B cell (primary cell): ENCODE results near the gene SLC6A12. TPM values are rescaled to one million over a fixed set of nuclear protein-coding genes. Genes with fewer than 3 reads are reported as not detected.

Experiments
- ATAC-seq: fragments of 200-7000 bp; cut with Tn5 transposase; one replicate; pipeline ENCODE4 v1.10.0; 2021; ENCODE audit warnings: low read depth, mild to moderate bottlenecking, moderate number of reproducible peaks, moderate library complexity
- CTCF ChIA-PET: fragments of 350-600 bp; sonication (Branson Sonifier 250); formaldehyde crosslinking; loops from one replicate; lab custom pipeline; 2021; ENCODE audit warnings: antibody characterized with exemption, inconsistent platforms; lab: Charles Lee
- POLR2A ChIA-PET: fragments of 350-600 bp; sonication (Branson Sonifier 250); formaldehyde crosslinking; loops from one replicate; lab custom pipeline; 2021; ENCODE audit warnings: antibody characterized with exemption; lab: Charles Lee
- DNase-seq: peaks from one replicate; pipeline ENCODE4 v3.0.0; 2013
- H2AFZ ChIP-seq: 2 replicates; pipeline ENCODE4 v1.6.1; 2012; ENCODE audit warnings: mild to moderate bottlenecking, low read depth, low read length; ENCODE audit not compliant: insufficient read depth, poor library complexity, severe bottlenecking
- H3K27ac ChIP-seq, 2 donors: 1 replicate in 1 of 2; 2 replicates in 1 of 2; pipeline ENCODE4 v1.5.1; 2012 to 2013; ENCODE audit warnings: low read length in 2 of 2, mild to moderate bottlenecking in 2 of 2, moderate library complexity in 1 of 2
- H3K27me3 ChIP-seq, 4 experiments: fragments of 200-600 bp in 1 of 4; sonication (generic) in 1 of 4; replicated peaks in 1 of 4; 1 replicate in 2 of 4; 2 replicates in 2 of 4; pipeline versions ENCODE4 v1.6.1 to v1.7.0; 2013 to 2016; ENCODE audit warnings: low read length in 3 of 4, mild to moderate bottlenecking in 2 of 4, mixed read lengths in 1 of 4, moderate library complexity in 1 of 4; ENCODE audit not compliant: insufficient read depth in 4 of 4, control insufficient read depth in 3 of 4; ENCODE audit errors: control extremely low read depth in 1 of 4
- H3K36me3 ChIP-seq, 2 experiments: replicated peaks in 1 of 2; 1 replicate in 1 of 2; 2 replicates in 1 of 2; pipeline versions ENCODE4 v1.6.1 to v1.7.1; 2013; ENCODE audit warnings: low read length in 1 of 2; ENCODE audit not compliant: insufficient read depth in 2 of 2, control insufficient read depth in 1 of 2; ENCODE audit errors: control extremely low read depth in 1 of 2, extremely low read depth in 1 of 2
- H3K4me1 ChIP-seq, 2 donors: fragments of 200-600 bp in 1 of 2; sonication (generic) in 1 of 2; 1 replicate in 1 of 2; 2 replicates in 1 of 2; pipeline versions ENCODE4 v1.5.1 to v1.6.1; 2013 to 2017; ENCODE audit warnings: low read length in 2 of 2; ENCODE audit not compliant: control insufficient read depth in 2 of 2, insufficient read depth in 2 of 2
- H3K4me2 ChIP-seq: replicated peaks from 2 replicates; pipeline ENCODE3; 2012; ENCODE audit warnings: mild to moderate bottlenecking, low read depth, low read length; ENCODE audit not compliant: poor library complexity, severe bottlenecking
- H3K4me3 ChIP-seq, 5 experiments: fragments of 200-600 bp in 1 of 5; sonication (generic) in 1 of 5; 1 replicate in 3 of 5; 2 replicates in 2 of 5; pipeline versions ENCODE4 v1.5.1 to v1.7.0; 2011 to 2016; ENCODE audit warnings: low read length in 4 of 5, mild to moderate bottlenecking in 4 of 5, low read depth in 2 of 5, control low read depth in 1 of 5, moderate library complexity in 1 of 5; ENCODE audit not compliant: insufficient read depth in 1 of 5; ENCODE audit errors: control extremely low read depth in 1 of 5, extremely low read depth in 1 of 5
- H3K79me2 ChIP-seq: fragments of 200-600 bp; sonication (generic); one replicate; pipeline ENCODE4 v1.6.0; 2016; ENCODE audit warnings: low read length; ENCODE audit not compliant: control insufficient read depth, insufficient read depth
- H3K9ac ChIP-seq: fragments of 200-600 bp; sonication (generic); 2 replicates; pipeline ENCODE4 v1.6.1; 2017; ENCODE audit warnings: mild to moderate bottlenecking, low read length, moderate library complexity
- H3K9me3 ChIP-seq, 3 donors: one replicate each; pipeline versions ENCODE4 v1.6.1 to v1.7.1; 2013; ENCODE audit warnings: low read length in 2 of 3; ENCODE audit not compliant: control insufficient read depth in 2 of 3, insufficient read depth in 1 of 3; ENCODE audit errors: control extremely low read depth in 1 of 3
- H4K20me1 ChIP-seq: 2 replicates; pipeline ENCODE4 v1.6.0; 2012; ENCODE audit warnings: mild to moderate bottlenecking, low read length; ENCODE audit not compliant: insufficient read depth, control insufficient read depth, poor library complexity, severe bottlenecking
- H3K27ac Mint-ChIP-seq: one replicate; pipeline ENCODE4 v1.8.0; 2021; ENCODE audit warnings: mixed read lengths
- H3K27me3 Mint-ChIP-seq: one replicate; pipeline ENCODE4 v1.8.0; 2021; ENCODE audit warnings: mixed read lengths
- H3K4me1 Mint-ChIP-seq: one replicate; pipeline ENCODE4 v1.8.0; 2021; ENCODE audit warnings: mixed read lengths
- H3K4me3 Mint-ChIP-seq: one replicate; pipeline ENCODE4 v1.8.0; 2021; ENCODE audit warnings: mixed read lengths
- H3K9me3 Mint-ChIP-seq: one replicate; pipeline ENCODE4 v1.8.0; 2022; ENCODE audit warnings: mixed read lengths; ENCODE audit not compliant: insufficient read depth
- CTCF ChIP-seq: fragments of 200-600 bp; IDR thresholded peaks from one replicate; pipeline ENCODE4 v1.8.0; 2022; ENCODE audit warnings: antibody characterized with exemption, mild to moderate bottlenecking
- EZH2 ChIP-seq: IDR thresholded peaks from 2 replicates; pipeline ENCODE4 v1.6.1; 2012; ENCODE audit warnings: borderline replicate concordance, low read depth, mild to moderate bottlenecking, moderate library complexity, low read length; ENCODE audit not compliant: insufficient read depth, poor library complexity, severe bottlenecking
- WGBS: methylation state at CpG from one replicate; pipeline ENCODE4 v1.1.5; 2013; ENCODE audit warnings: missing lambda C conversion rate; ENCODE audit not compliant: insufficient coverage; 5-methylcytosine and 5-hydroxymethylcytosine counted together
- intact Hi-C: fragments of 100-400 bp; cut with micrococcal nuclease; formaldehyde crosslinking; loops from one replicate; pipeline ENCODE4 v1.10.0; 2022
- polyA plus RNA-seq: library from polyadenylated mRNA; depleted of rRNA; stranded (reverse); fragments of >200 nt; gene quantifications from 2 replicates; pipeline ENCODE4 v1.2.3, GENCODE V29; 2012
- total RNA-seq, 2 donors: library from RNA; stranded (reverse); fragments of 120-200 nt in 1 of 2; gene quantifications; 1 replicate in 1 of 2; 2 replicates in 1 of 2; pipeline versions ENCODE4 v1.2.3 to v1.2.4, GENCODE V29; 2013 to 2022

Gene SLC6A12
- total and polyA plus RNA-seq, 2 donors (not counting 1 experiment from before 2014, with no cell fraction given), result 0.06 TPM; not detected in 1

GRCh38 chr12:175759-176158, 38.2 kb downstream of the SLC6A12 start:
- Histone ChIP-seq H3K36me3 (no peaks in the 10 kb centered on the region), H3K9ac (no peak overlapping the region), H3K4me2 (no peak overlapping the region), H3K27ac (no peak overlapping the region), H3K79me2 (no peaks in the 10 kb centered on the region), H3K9me3 (no peaks in the 10 kb centered on the region), H3K27me3 (no peaks in the 10 kb centered on the region), H4K20me1 (no peaks in the 10 kb centered on the region), H3K4me1 (peaks cover 0 to 6% of the 10 kb centered on the region in 2 donors), H2AFZ (no peak overlapping the region), H3K4me3 (no peak overlapping the region)
- TF ChIP-seq EZH2 (no peak), CTCF (no peak)
- ChIA-PET CTCF (no interaction called here), POLR2A (no interaction called here)
- intact Hi-C loops, result no loop called here
- Mint-ChIP-seq H3K9me3 (no peaks in the 10 kb centered on the region), H3K27me3 (peaks cover 31% of the 10 kb centered on the region), H3K27ac (no peak overlapping the region), H3K4me3 (no peak overlapping the region), H3K4me1 (peaks cover 7% of the 10 kb centered on the region)
- ATAC-seq (no peak), DNase-seq (no peak)
- 90% methylated on average over 16 of the region's 16 CpGs for WGBS

- H3K36me3 ChIP-seq, result no peaks in the 10 kb centered on the region
- ChIA-PET CTCF (no interaction called here), POLR2A (no interaction called here)
- DNase-seq (no peak), ATAC-seq (no peak)
- intact Hi-C loops, result no loop called here
- no peak overlapping the region for H3K9ac ChIP-seq
- no peaks in the 10 kb centered on the region for H3K27me3 ChIP-seq
- no peaks in the 10 kb centered on the region for H3K9me3 ChIP-seq
- H3K27ac Mint-ChIP-seq, result no peak overlapping the region
- H2AFZ ChIP-seq, result no peak overlapping the region
- H3K79me2 ChIP-seq, result no peaks in the 10 kb centered on the region
- peaks cover 5% of the 10 kb centered on the region for H3K4me1 Mint-ChIP-seq
- H3K4me3 Mint-ChIP-seq, result no peak overlapping the region
- peaks cover 29% of the 10 kb centered on the region for H3K27me3 Mint-ChIP-seq
- H4K20me1 ChIP-seq, result no peaks in the 10 kb centered on the region
- 85% methylated on average over 9 of the region's 10 CpGs for WGBS
- no peaks in the 10 kb centered on the region for H3K9me3 Mint-ChIP-seq
- TF ChIP-seq EZH2 (no peak), CTCF (no peak)
- H3K4me3 ChIP-seq, result no peak overlapping the region
- H3K27ac ChIP-seq, result no peak overlapping the region
- no peak overlapping the region for H3K4me2 ChIP-seq
- peaks cover 0 to 1% of the 10 kb centered on the region in 2 donors for H3K4me1 ChIP-seq
These were observed 38.7 kb downstream of the SLC6A12 start for GRCh38 chr12:175250-175649.
